GM23248 (cell line): ENCODE results near the gene SMPD2. TPM values are rescaled to one million over a fixed set of nuclear protein-coding genes. Genes with fewer than 3 reads are reported as not detected.

Experiments
- DNase-seq: peaks from one replicate; pipeline ENCODE4 v3.0.0-alpha.2; 2015
- H2AFZ ChIP-seq: fragments of 200-600 bp; sonication (generic); 2 replicates; pipeline ENCODE4 v1.6.1; 2016; ENCODE audit warnings: antibody characterized with exemption
- H3F3A ChIP-seq: fragments of 200-600 bp; sonication (generic); 2 replicates; pipeline ENCODE4 v1.6.1; 2016; ENCODE audit warnings: mild to moderate bottlenecking, antibody characterized with exemption, mixed run types; ENCODE audit not compliant: insufficient read depth
- H3K27ac ChIP-seq: fragments of 200-600 bp; sonication (generic); 2 replicates; pipeline ENCODE4 v1.5.1; 2016; ENCODE audit warnings: mild to moderate bottlenecking
- H3K27me3 ChIP-seq: fragments of 200-600 bp; sonication (generic); replicated peaks from 2 replicates; pipeline ENCODE4 v1.6.1; 2016; ENCODE audit warnings: mild to moderate bottlenecking; ENCODE audit not compliant: insufficient read depth
- H3K36me3 ChIP-seq: fragments of 200-600 bp; sonication (generic); 2 replicates; pipeline ENCODE4 v1.6.1; 2016; ENCODE audit warnings: low read depth, mild to moderate bottlenecking
- H3K4me1 ChIP-seq: fragments of 200-600 bp; sonication (generic); 2 replicates; pipeline ENCODE4 v1.6.1; 2016; ENCODE audit warnings: mild to moderate bottlenecking; ENCODE audit not compliant: insufficient read depth
- H3K4me2 ChIP-seq: fragments of 200-600 bp; sonication (generic); one replicate; pipeline ENCODE4 v1.6.1; 2016; ENCODE audit warnings: mild to moderate bottlenecking; ENCODE audit not compliant: unreplicated experiment
- H3K4me3 ChIP-seq: fragments of 200-600 bp; sonication (generic); 2 replicates; pipeline ENCODE4 v1.5.1; 2016; ENCODE audit warnings: mild to moderate bottlenecking
- H3K79me2 ChIP-seq: fragments of 200-600 bp; sonication (generic); 2 replicates; pipeline ENCODE4 v1.6.1; 2016; ENCODE audit warnings: mild to moderate bottlenecking; ENCODE audit not compliant: insufficient read depth
- H3K9ac ChIP-seq: fragments of 200-600 bp; sonication (generic); 2 replicates; pipeline ENCODE4 v1.6.1; 2016; ENCODE audit warnings: mild to moderate bottlenecking
- H3K9me2 ChIP-seq: fragments of 200-600 bp; sonication (generic); 2 replicates; pipeline ENCODE4 v1.6.1; 2016; ENCODE audit warnings: mixed run types, mild to moderate bottlenecking, moderate library complexity; ENCODE audit not compliant: insufficient read depth
- H3K9me3 ChIP-seq: fragments of 200-600 bp; sonication (generic); one replicate; pipeline ENCODE4 v1.6.1; 2017; ENCODE audit warnings: low read depth
- H4K20me1 ChIP-seq: fragments of 200-600 bp; sonication (generic); 2 replicates; pipeline ENCODE4 v1.6.0; 2016; ENCODE audit not compliant: insufficient read depth
- EZH2 ChIP-seq: fragments of 200-600 bp; sonication (generic); IDR thresholded peaks from 2 replicates; pipeline ENCODE4 v1.6.1; 2018; ENCODE audit warnings: antibody characterized with exemption, mild to moderate bottlenecking; ENCODE audit not compliant: insufficient read depth, poor library complexity, severe bottlenecking
- EZH2phosphoT487 ChIP-seq: fragments of 200-600 bp; sonication (generic); IDR thresholded peaks from 2 replicates; pipeline ENCODE4 v1.6.1; 2018; ENCODE audit warnings: antibody characterized with exemption, moderate library complexity, mild to moderate bottlenecking, low read depth; ENCODE audit not compliant: insufficient read depth
- WGBS, 2 experiments: methylation state at CpG; one replicate each; pipeline ENCODE4 v1.1.6; 2015 to 2017; ENCODE audit warnings: low lambda C conversion rate in 2 of 2, low coverage in 1 of 2; ENCODE audit errors: missing lambda C conversion rate in 2 of 2; 5-methylcytosine and 5-hydroxymethylcytosine counted together
- in situ Hi-C: fragments of 300-500 bp; cut with MboI; formaldehyde crosslinking; loops from 2 replicates; pipeline ENCODE4 v1.15.0; 2020
- polyA plus RNA-seq: library from polyadenylated mRNA; unstranded; fragments of >200 nt; fragmentation: Nextera tagmentation; extraction: Ambion mirVana; gene quantifications from 2 replicates; pipeline ENCODE4 v1.2.1, GENCODE V29; 2016
- total RNA-seq: library from RNA; depleted of rRNA; stranded (reverse); fragments of >200 nt; shearing (Covaris generic); gene quantifications from 2 replicates; pipeline ENCODE4 v1.2.3, GENCODE V29; 2014

Gene SMPD2
- total and polyA plus RNA-seq, 2 experiments from 2014 or later: 4.5 to 6.4 TPM

DNA sequence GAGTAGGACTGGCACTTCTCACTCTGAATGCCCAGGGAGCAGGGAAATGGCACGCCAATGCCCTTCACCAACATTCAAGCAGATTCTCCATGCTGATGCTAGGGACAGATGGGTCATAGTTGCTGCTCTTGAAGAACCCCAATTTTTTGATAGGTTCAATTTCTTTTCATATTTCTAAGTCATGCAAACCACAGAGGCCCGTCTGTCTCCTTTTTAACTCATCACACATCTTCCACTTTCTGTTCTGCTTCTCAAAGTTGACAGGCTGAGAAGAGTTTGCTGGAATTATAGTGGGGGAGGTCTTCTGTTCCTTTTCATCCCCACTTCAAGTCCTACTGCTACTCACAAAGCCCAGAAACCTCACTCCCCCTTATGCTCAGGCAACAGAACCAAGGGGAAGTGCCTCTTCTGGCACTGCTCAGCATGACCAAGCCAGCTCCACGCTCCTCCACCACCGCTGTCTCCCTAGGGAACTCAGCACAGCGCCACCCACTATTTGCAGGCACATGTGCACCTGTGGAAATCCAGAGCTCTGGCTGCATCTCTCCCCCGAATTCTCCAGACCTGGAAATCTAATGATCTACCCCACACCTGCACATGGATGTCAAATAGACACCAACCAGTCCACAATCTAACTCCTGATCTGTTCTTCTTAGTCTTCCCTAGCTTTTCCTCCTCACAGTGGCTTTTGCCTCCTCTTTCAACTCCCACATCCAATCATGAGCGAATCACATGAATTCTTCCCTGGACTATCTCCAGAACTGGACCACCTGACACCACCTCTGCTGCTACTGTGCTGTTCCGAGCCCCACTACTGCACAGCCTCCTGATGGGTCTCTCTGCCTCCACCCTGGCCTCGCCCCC, 31.8 kb downstream of the SMPD2 start:
- no peak overlapping the region for H3K27ac ChIP-seq
- no peaks in the 10 kb centered on the region for H3K4me1 ChIP-seq
- in situ Hi-C loops: no loop called here
- no peaks in the 10 kb centered on the region for H3K9me2 ChIP-seq
- no peaks in the 10 kb centered on the region for H4K20me1 ChIP-seq
- H3K9ac ChIP-seq: no peak overlapping the region
- TF ChIP-seq EZH2phosphoT487 (no peak), EZH2 (no peak)
- H2AFZ ChIP-seq: no peak overlapping the region
- no peak for DNase-seq
- H3F3A ChIP-seq: no peaks in the 10 kb centered on the region
- peaks cover 16% of the 10 kb centered on the region for H3K79me2 ChIP-seq
- no peaks in the 10 kb centered on the region for H3K27me3 ChIP-seq
- H3K4me2 ChIP-seq: no peak overlapping the region
- H3K9me3 ChIP-seq: no peaks in the 10 kb centered on the region
- peaks cover 37% of the 10 kb centered on the region; the same call in 1 of the 2 replicates for H3K36me3 ChIP-seq
- H3K4me3 ChIP-seq: no peak overlapping the region
- 96 to 99% methylated on average over 9 of the region's 9 CpGs for WGBS, 2 experiments

DNA sequence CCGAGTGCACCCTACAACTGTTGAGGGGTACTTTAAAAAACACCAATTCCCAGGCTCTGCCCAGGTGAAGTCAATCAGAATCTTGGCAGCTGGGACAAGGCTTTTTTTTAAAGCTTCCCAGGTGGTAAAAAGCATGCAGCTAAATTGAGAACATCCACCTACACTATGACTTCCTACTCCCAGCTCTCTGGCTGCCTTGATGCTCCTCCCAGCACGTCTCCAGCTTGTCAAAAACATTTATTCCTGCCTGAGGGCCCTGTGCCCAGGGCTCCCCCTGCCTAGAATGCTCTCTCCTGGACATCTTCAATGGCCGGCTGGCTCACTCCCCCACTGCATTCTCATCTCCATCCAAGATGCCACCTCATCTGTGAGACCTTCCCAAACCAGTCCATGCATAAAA, 32.6 kb downstream of the SMPD2 start:
- Histone ChIP-seq H3K27ac (no peak overlapping the region), H3K4me2 (no peak overlapping the region), H2AFZ (no peak overlapping the region), H3F3A (no peaks in the 10 kb centered on the region), H3K9me3 (no peaks in the 10 kb centered on the region), H3K27me3 (no peaks in the 10 kb centered on the region), H3K9ac (no peak overlapping the region), H3K4me3 (no peak overlapping the region), H3K79me2 (peaks cover 23% of the 10 kb centered on the region), H3K9me2 (no peaks in the 10 kb centered on the region), H4K20me1 (no peaks in the 10 kb centered on the region), H3K36me3 (peaks cover 37% of the 10 kb centered on the region; the same call in 1 of the 2 replicates), H3K4me1 (peaks cover 7% of the 10 kb centered on the region)
- TF ChIP-seq EZH2 (no peak), EZH2phosphoT487 (no peak)
- whole genome bisulfite sequencing, 2 experiments: 95 to 100% methylated on average over 3 of the region's 3 CpGs
- no peak for DNase-seq
- in situ Hi-C loops: no loop called here

DNA sequence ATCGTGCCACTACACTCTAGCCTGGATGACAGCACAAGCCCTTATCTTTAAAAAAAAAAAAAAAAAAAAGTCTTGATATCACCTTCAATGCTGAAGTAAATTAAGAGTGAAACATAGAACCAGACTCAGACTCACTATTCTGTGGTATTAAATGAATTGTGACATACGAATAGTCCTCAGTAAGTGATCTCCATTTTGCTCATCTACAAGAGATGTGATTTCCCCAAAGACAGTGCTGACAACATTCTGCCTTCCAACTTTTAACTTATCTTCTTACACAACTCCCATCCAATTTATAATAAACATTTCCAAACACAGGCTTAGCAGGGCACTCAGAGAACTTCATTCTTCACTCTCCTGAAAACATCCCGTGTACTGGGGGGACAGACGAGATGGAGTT, 34.5 kb downstream of the SMPD2 start:
- Histone ChIP-seq H3K9me3 (no peaks in the 10 kb centered on the region), H3K79me2 (peaks cover 41% of the 10 kb centered on the region), H2AFZ (no peak overlapping the region), H3K36me3 (peaks cover 37% of the 10 kb centered on the region; the same call in 1 of the 2 replicates), H3K4me3 (no peak overlapping the region), H3K27me3 (no peaks in the 10 kb centered on the region), H4K20me1 (no peaks in the 10 kb centered on the region), H3F3A (no peaks in the 10 kb centered on the region), H3K4me1 (peaks cover 22% of the 10 kb centered on the region), H3K27ac (no peak overlapping the region), H3K9me2 (no peaks in the 10 kb centered on the region), H3K9ac (no peak overlapping the region), H3K4me2 (no peak overlapping the region)
- in situ Hi-C loops: no loop called here
- DNase-seq: no peak
- 85 to 89% methylated on average over 4 of the region's 4 CpGs for WGBS, 2 experiments
- TF ChIP-seq EZH2 (no peak), EZH2phosphoT487 (no peak)

DNA sequence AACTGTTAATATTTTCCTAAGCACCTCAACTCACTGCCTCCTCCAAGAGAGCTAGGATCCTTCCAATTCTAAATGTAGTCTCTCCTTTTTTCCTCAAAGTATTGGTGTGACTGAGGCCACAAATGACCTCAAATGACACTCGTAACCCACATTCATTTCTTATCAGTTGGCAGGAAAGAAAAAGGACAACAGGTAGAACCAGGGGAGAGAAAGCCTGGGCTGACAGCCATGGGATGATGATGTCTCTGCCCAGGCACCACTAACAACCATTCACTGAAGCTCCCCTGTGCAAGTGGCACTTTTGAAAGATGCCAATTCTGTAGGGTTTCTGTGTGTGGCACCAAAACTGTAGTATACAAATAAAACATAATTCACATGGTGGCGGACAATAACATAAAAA, 35.1 kb downstream of the SMPD2 start:
- in situ Hi-C loops: no loop called here

More for the DNA sequence above, 35.1 kb downstream of the SMPD2 start:
- Histone ChIP-seq H3K9me2 (no peaks in the 10 kb centered on the region), H2AFZ (no peak overlapping the region), H3K27ac (no peak overlapping the region), H3K9me3 (no peaks in the 10 kb centered on the region), H3K36me3 (peaks cover 31% of the 10 kb centered on the region; the same call in 1 of the 2 replicates), H3F3A (no peaks in the 10 kb centered on the region), H3K9ac (no peak overlapping the region), H3K4me3 (no peak overlapping the region), H3K4me1 (peaks cover 28% of the 10 kb centered on the region), H3K27me3 (no peaks in the 10 kb centered on the region), H3K79me2 (peaks cover 47% of the 10 kb centered on the region), H3K4me2 (no peak overlapping the region), H4K20me1 (no peaks in the 10 kb centered on the region)
- WGBS, 2 experiments: 97 to 100% methylated on average over 2 of the region's 2 CpGs
- TF ChIP-seq EZH2phosphoT487 (no peak), EZH2 (no peak)
- no peak for DNase-seq
